ENCODE data around the gene PRELID1. TPM values are rescaled to one million over a fixed set of nuclear protein-coding genes. Genes with fewer than 3 reads are reported as not detected.

PRELID1 gene
- total RNA-seq, 1 experiment from 2014 or later = 194 TPM

DNA sequence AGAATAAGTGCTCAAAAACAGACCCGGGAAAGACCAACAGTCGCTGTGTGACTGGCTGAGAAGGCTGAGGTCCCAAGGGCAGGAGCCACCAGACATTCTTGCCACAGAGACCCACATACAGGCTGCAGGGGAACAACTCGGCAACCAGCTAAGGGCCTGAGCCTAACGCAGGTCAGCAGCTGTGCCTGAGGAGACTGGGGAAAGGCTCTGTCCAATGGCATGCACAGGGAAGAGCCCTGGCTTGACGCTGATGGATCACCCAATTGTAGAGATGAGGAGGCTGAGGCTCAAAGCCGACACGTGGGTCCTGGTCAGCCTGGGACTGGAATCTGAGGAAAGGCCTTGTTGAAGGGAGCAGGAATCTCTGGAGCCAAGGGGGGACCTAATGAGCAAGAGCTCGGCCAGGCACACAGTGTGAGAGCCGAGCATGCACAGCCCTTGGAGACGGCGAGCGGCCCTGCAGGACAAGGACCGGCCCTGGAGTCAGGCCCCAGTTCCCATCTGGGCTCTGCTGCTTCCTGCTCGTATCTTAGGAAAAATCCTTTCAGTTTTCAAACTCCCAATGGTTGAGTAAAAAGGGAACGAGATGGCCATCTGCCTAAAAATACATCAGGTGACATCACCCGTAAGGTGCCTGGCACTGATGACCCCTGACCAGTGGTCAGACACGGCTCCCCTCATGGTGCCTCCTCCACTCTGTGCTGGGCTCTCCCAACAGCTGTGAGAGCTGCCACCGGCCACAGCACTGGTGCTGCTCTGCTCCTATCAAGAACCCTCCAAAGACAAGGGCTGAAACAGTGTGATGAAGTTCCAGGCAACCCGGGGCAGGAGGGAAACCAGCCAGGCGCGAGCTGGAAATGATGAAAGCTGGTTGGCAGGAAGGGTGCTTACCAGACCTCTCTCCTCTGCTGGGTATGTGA is 31.4 kb downstream of the PRELID1 start:
- Histone ChIP-seq H3K27me3 (replicated peaks; ENCODE audit: insufficient read depth, low read depth, low read length, poor library complexity) (no peaks in the 10 kb centered on the region), H3K27ac (ENCODE audit: low read depth, low read length, poor library complexity, severe bottlenecking) (no peak overlapping the region), H3K36me3 (ENCODE audit: insufficient read depth, low read length, poor library complexity, severe bottlenecking) (peaks cover 25% of the 10 kb centered on the region), H3K4me3 (ENCODE audit: low read depth, low read length, poor library complexity, severe bottlenecking) (no peak overlapping the region), H3K4me1 (ENCODE audit: insufficient read depth, low read length, poor library complexity, severe bottlenecking) (no peaks in the 10 kb centered on the region), H3K9me3 (ENCODE audit: low read depth, low read length, poor library complexity, severe bottlenecking) (no peaks in the 10 kb centered on the region)
- ChIA-PET CTCF (no interaction called here), POLR2A (ENCODE audit: low non-redundant PET) (no interaction called here)
- no peak for TF ChIP-seq EZH2 (IDR thresholded peaks at IDR 0.05; ENCODE audit: borderline replicate concordance, low read depth, low read length, poor library complexity, severe bottlenecking)
- TF ChIP-seq, protein P1, sequence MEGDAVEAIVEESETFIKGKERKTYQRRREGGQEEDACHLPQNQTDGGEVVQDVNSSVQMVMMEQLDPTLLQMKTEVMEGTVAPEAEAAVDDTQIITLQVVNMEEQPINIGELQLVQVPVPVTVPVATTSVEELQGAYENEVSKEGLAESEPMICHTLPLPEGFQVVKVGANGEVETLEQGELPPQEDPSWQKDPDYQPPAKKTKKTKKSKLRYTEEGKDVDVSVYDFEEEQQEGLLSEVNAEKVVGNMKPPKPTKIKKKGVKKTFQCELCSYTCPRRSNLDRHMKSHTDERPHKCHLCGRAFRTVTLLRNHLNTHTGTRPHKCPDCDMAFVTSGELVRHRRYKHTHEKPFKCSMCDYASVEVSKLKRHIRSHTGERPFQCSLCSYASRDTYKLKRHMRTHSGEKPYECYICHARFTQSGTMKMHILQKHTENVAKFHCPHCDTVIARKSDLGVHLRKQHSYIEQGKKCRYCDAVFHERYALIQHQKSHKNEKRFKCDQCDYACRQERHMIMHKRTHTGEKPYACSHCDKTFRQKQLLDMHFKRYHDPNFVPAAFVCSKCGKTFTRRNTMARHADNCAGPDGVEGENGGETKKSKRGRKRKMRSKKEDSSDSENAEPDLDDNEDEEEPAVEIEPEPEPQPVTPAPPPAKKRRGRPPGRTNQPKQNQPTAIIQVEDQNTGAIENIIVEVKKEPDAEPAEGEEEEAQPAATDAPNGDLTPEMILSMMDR (conservative IDR thresholded peaks at IDR 0.05; ENCODE audit: low read depth, low read length) = no peak
- no TSS peak for BruUV-seq (replicated peaks)
- intact Hi-C loops (cut with micrococcal nuclease; ENCODE audit: unreplicated experiment) = no loop called here
- DNase-seq (ENCODE audit: low spot score) = no peak

DNA sequence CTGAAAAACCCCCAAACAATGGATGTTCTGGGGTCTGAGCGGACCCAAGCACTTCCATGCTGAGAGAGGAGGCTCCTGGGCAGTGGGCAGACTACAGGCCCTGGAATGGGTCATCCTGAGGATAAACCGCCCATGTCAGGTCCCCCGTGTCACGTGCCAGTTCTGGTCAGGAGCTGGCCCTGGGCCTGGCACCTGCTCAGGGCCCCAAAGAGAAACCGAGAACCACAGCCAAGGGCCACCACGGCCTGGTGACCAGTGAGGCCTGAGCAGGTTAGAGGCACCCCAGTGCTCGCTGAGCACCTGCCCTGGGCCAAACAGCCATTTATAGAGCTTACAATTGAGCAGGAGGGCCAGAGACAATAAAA is 32.1 kb downstream of the PRELID1 start:
- Histone ChIP-seq H3K4me1 (ENCODE audit: insufficient read depth, low read length, poor library complexity, severe bottlenecking) (no peaks in the 10 kb centered on the region), H3K4me3 (ENCODE audit: low read depth, low read length, poor library complexity, severe bottlenecking) (no peak overlapping the region), H3K27me3 (replicated peaks; ENCODE audit: insufficient read depth, low read depth, low read length, poor library complexity) (no peaks in the 10 kb centered on the region), H3K9me3 (ENCODE audit: low read depth, low read length, poor library complexity, severe bottlenecking) (no peaks in the 10 kb centered on the region), H3K36me3 (ENCODE audit: insufficient read depth, low read length, poor library complexity, severe bottlenecking) (peaks cover 25% of the 10 kb centered on the region), H3K27ac (ENCODE audit: low read depth, low read length, poor library complexity, severe bottlenecking) (no peak overlapping the region)
- ChIA-PET CTCF (no interaction called here), POLR2A (ENCODE audit: low non-redundant PET) (no interaction called here)
- DNase-seq (ENCODE audit: low spot score) = no peak
- TF ChIP-seq, protein P1 (conservative IDR thresholded peaks at IDR 0.05; ENCODE audit: low read depth, low read length) = no peak
- TF ChIP-seq EZH2 (IDR thresholded peaks at IDR 0.05; ENCODE audit: borderline replicate concordance, low read depth, low read length, poor library complexity, severe bottlenecking) = no peak
- no TSS peak for BruUV-seq (replicated peaks)
- intact Hi-C loops (cut with micrococcal nuclease; ENCODE audit: unreplicated experiment) = no loop called here

DNA sequence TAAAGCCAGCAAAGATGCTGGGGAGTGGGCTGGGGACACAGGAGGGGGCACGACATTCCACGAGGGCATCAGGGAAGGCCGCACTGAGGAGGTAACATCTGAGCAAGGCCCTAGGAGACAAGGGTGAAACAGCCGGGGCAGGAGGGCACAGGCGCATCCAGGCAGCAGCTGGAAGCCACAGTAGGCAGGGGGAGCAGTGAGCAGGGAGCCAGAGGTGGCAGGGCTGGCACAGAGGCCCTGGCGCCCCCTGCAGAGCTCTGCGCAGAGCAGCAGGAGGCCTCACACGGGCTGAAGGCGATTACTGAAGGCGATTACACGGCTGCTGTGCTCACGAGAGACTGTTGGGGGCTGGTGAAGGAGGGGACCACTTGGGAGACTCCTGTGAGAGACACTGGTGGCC is 32.5 kb downstream of the PRELID1 start:
- BruUV-seq (replicated peaks) = no TSS peak
- Histone ChIP-seq H3K4me3 (ENCODE audit: low read depth, low read length, poor library complexity, severe bottlenecking) (no peak overlapping the region), H3K4me1 (ENCODE audit: insufficient read depth, low read length, poor library complexity, severe bottlenecking) (no peaks in the 10 kb centered on the region), H3K36me3 (ENCODE audit: insufficient read depth, low read length, poor library complexity, severe bottlenecking) (peaks cover 25% of the 10 kb centered on the region), H3K27me3 (replicated peaks; ENCODE audit: insufficient read depth, low read depth, low read length, poor library complexity) (no peaks in the 10 kb centered on the region), H3K9me3 (ENCODE audit: low read depth, low read length, poor library complexity, severe bottlenecking) (no peaks in the 10 kb centered on the region), H3K27ac (ENCODE audit: low read depth, low read length, poor library complexity, severe bottlenecking) (no peak overlapping the region)
- intact Hi-C loops (cut with micrococcal nuclease; ENCODE audit: unreplicated experiment) = no loop called here
- TF ChIP-seq, protein P1 (conservative IDR thresholded peaks at IDR 0.05; ENCODE audit: low read depth, low read length) = no peak; the same call in 1 of the 2 replicates
- no peak for TF ChIP-seq EZH2 (IDR thresholded peaks at IDR 0.05; ENCODE audit: borderline replicate concordance, low read depth, low read length, poor library complexity, severe bottlenecking)
- POLR2A ChIA-PET (ENCODE audit: low non-redundant PET) = no interaction called here
- DNase-seq (ENCODE audit: low spot score) = peak; percentile 46
- CTCF ChIA-PET = no interaction called here
